ENCODE results near the gene TMED10. TPM values are rescaled to one million over a fixed set of nuclear protein-coding genes. Genes with fewer than 3 reads are reported as not detected.
"Not testable (repeated sequence)": the region's sequence is repeated elsewhere in the genome, so short reads cannot be mapped to it uniquely, and the experiment has no call there.

TMED10 gene
- total RNA-seq, 4 donors from 2014 or later: 189 to 372 (median 341) TPM

- TF ChIP-seq CTCF (IDR thresholded peaks at IDR 0.05): no peak
- DNase-seq (ENCODE audit: low spot score) (no peak), ATAC-seq (ENCODE audit: low FRiP score) (no peak)
These were observed 9.0 kb upstream of the TMED10 start for GRCh38 chr14:75185251-75186040.

- no peak for TF ChIP-seq CTCF (IDR thresholded peaks at IDR 0.05)
- ATAC-seq (ENCODE audit: low FRiP score): no peak
- DNase-seq (ENCODE audit: low spot score): no peak
These were observed 8.1 kb upstream of the TMED10 start for GRCh38 chr14:75184492-75184891.

GRCh38 chr14:75184039-75184438 lies 7.6 kb upstream of the TMED10 start:
- no peak for TF ChIP-seq CTCF (IDR thresholded peaks at IDR 0.05)
- DNase-seq (ENCODE audit: low spot score): no peak
- ATAC-seq (ENCODE audit: low FRiP score): no peak

GRCh38 chr14:75183225-75183624 lies 6.8 kb upstream of the TMED10 start:
- no peak for TF ChIP-seq CTCF (IDR thresholded peaks at IDR 0.05)
- ATAC-seq (ENCODE audit: low FRiP score): no peak
- no peak for DNase-seq (ENCODE audit: low spot score)

- no peak for ATAC-seq (ENCODE audit: low FRiP score)
These were observed 6.4 kb upstream of the TMED10 start for GRCh38 chr14:75182821-75183220.

GRCh38 chr14:75182163-75182562 lies 5.8 kb upstream of the TMED10 start:
- not testable (repeated sequence) for DNase-seq (ENCODE audit: low spot score); ATAC-seq (ENCODE audit: low FRiP score)

More at GRCh38 chr14:75182821-75183220, 6.4 kb upstream of the TMED10 start:
- DNase-seq (ENCODE audit: low spot score): no peak
- TF ChIP-seq CTCF (IDR thresholded peaks at IDR 0.05): no peak

- no peak for DNase-seq (ENCODE audit: low spot score)
- TF ChIP-seq CTCF (IDR thresholded peaks at IDR 0.05): no peak
- no peak for ATAC-seq (ENCODE audit: low FRiP score)
These were observed 5.1 kb upstream of the TMED10 start for GRCh38 chr14:75181293-75182062.
